CD8-positive, alpha-beta memory T cell (primary cell): ENCODE data around the gene TSPAN3. TPM values are rescaled to one million over a fixed set of nuclear protein-coding genes. Genes with fewer than 3 reads are reported as not detected.
A peak's percentile ranks its signal among the peaks of the same experiment; 100 is the strongest.

Source experiments
- CTCF ChIA-PET: fragments of 350-600 bp; sonication (Branson Sonifier 250); formaldehyde crosslinking; loops from one replicate; lab custom pipeline; 2021; ENCODE audit warnings: antibody characterized with exemption; lab: Charles Lee
- POLR2A ChIA-PET: fragments of 350-600 bp; sonication (Branson Sonifier 250); formaldehyde crosslinking; loops from one replicate; lab custom pipeline; 2021; ENCODE audit warnings: antibody characterized with exemption; lab: Charles Lee
- DNase-seq, 5 donors: peaks; one replicate each; pipeline versions ENCODE4 v3.0.0 to v3.0.0-alpha.2; 2020 to 2022; ENCODE audit warnings: mixed read lengths in 1 of 5
- H3K27ac ChIP-seq: one replicate; pipeline ENCODE4 v1.7.0; 2013; ENCODE audit warnings: low read depth, mild to moderate bottlenecking, low read length, moderate library complexity
- H3K27me3 ChIP-seq: 2 replicates; pipeline ENCODE4 v1.7.0; 2013; ENCODE audit warnings: low read length, mild to moderate bottlenecking; ENCODE audit not compliant: insufficient read depth, poor library complexity, severe bottlenecking
- H3K36me3 ChIP-seq: 2 replicates; pipeline ENCODE4 v1.7.0; 2013; ENCODE audit warnings: mild to moderate bottlenecking, low read length, moderate library complexity; ENCODE audit not compliant: insufficient read depth
- H3K4me1 ChIP-seq: 2 replicates; pipeline ENCODE4 v1.7.0; 2013; ENCODE audit warnings: mild to moderate bottlenecking, low read length, moderate library complexity; ENCODE audit not compliant: insufficient read depth
- H3K4me3 ChIP-seq: 2 replicates; pipeline ENCODE4 v1.7.0; 2013; ENCODE audit warnings: mild to moderate bottlenecking, low read length
- H3K9me3 ChIP-seq: 2 replicates; pipeline ENCODE4 v1.7.0; 2013; ENCODE audit warnings: mild to moderate bottlenecking, low read length
- H3K27ac Mint-ChIP-seq, 8 donors: one replicate each; pipeline ENCODE4 v1.8.0; 2020 to 2021; ENCODE audit warnings: mixed read lengths in 8 of 8, mild to moderate bottlenecking in 6 of 8, inconsistent platforms in 3 of 8, moderate library complexity in 3 of 8
- H3K27me3 Mint-ChIP-seq, 2 donors: one replicate each; pipeline ENCODE4 v1.8.0; 2020 to 2021; ENCODE audit warnings: mixed read lengths in 2 of 2, mild to moderate bottlenecking in 1 of 2, moderate library complexity in 1 of 2
- H3K36me3 Mint-ChIP-seq, 3 donors: one replicate each; pipeline ENCODE4 v1.8.0; 2020 to 2021; ENCODE audit warnings: mixed read lengths in 3 of 3, inconsistent platforms in 1 of 3, mild to moderate bottlenecking in 1 of 3
- H3K4me1 Mint-ChIP-seq, 3 donors: one replicate each; pipeline ENCODE4 v1.8.0; 2020 to 2021; ENCODE audit warnings: mixed read lengths in 3 of 3, inconsistent platforms in 1 of 3, mild to moderate bottlenecking in 1 of 3
- H3K4me3 Mint-ChIP-seq, 7 donors: one replicate each; pipeline ENCODE4 v1.8.0; 2020 to 2021; ENCODE audit warnings: mixed read lengths in 7 of 7, mild to moderate bottlenecking in 6 of 7, moderate library complexity in 4 of 7, inconsistent platforms in 2 of 7
- H3K9me3 Mint-ChIP-seq, 5 donors: one replicate each; pipeline ENCODE4 v1.8.0; 2020 to 2022; ENCODE audit warnings: mixed read lengths in 5 of 5, mild to moderate bottlenecking in 3 of 5, moderate library complexity in 2 of 5, inconsistent platforms in 1 of 5
- polyA plus RNA-seq: library from polyadenylated mRNA; unstranded; fragments of 300-500 nt; fragmentation: Illumina TruSeq; gene quantifications from one replicate; pipeline ENCODE4 v1.2.3, GENCODE V29; 2021
- total RNA-seq, 2 experiments: library from RNA; stranded (reverse); gene quantifications; one replicate each; pipeline ENCODE4 v1.2.3, GENCODE V29; 2021

Gene TSPAN3
- total and polyA plus RNA-seq, 3 experiments from 2014 or later, result 45.2 to 60.5 (median 59.3) TPM

GRCh38 chr15:77002954-77003912 is 67.7 kb downstream of the TSPAN3 start:
- H3K36me3 Mint-ChIP-seq, result peaks cover 5 to 72% (median 18%) of the 10 kb centered on the region in 3 donors
- peaks cover 94% of the 10 kb centered on the region for H3K4me1 ChIP-seq

GRCh38 chr15:77002436-77002835 is 68.5 kb downstream of the TSPAN3 start:
- H3K4me3 Mint-ChIP-seq, result peak overlapping the region; percentile 71 to 91 (median 86)
- DNase-seq, result peak in 1 of 5 donors; percentile 47
- Histone ChIP-seq H3K27me3 (no peaks in the 10 kb centered on the region), H3K4me3 (peak overlapping the region; percentile 47), H3K4me1 (peaks cover 97% of the 10 kb centered on the region), H3K9me3 (no peaks in the 10 kb centered on the region), H3K36me3 (peaks cover 6% of the 10 kb centered on the region), H3K27ac (peak overlapping the region; percentile 48)
- peaks cover 5 to 69% (median 18%) of the 10 kb centered on the region in 3 donors for H3K36me3 Mint-ChIP-seq
- H3K27ac Mint-ChIP-seq, result peak overlapping the region; percentile 92 to 99 (median 94)
- CTCF ChIA-PET, result interaction anchor here (0.8 to 1.4 kb wide), 6 partner anchors 9 to 30 kb away, joined by 3 to 5 read pairs (median 4); no protein-coding TSS in a partner anchor
- POLR2A ChIA-PET, result interaction anchor here (1.2 kb wide), 1 partner anchor 10 kb away, joined by 8 read pairs; no protein-coding TSS in a partner anchor
- no peaks in the 10 kb centered on the region for H3K9me3 Mint-ChIP-seq
- H3K27me3 Mint-ChIP-seq, result no peaks in the 10 kb centered on the region
- H3K4me1 Mint-ChIP-seq, result peaks cover 89 to 99% (median 97%) of the 10 kb centered on the region in 3 donors

More at GRCh38 chr15:77002954-77003912, 67.7 kb downstream of the TSPAN3 start:
- Histone ChIP-seq H3K9me3 (no peaks in the 10 kb centered on the region), H3K27ac (peak overlapping the region; percentile 48), H3K36me3 (peaks cover 6% of the 10 kb centered on the region), H3K27me3 (no peaks in the 10 kb centered on the region), H3K4me3 (peak overlapping the region; percentile 47)
- POLR2A ChIA-PET, result interaction anchor here (0.7 to 1.2 kb wide), 3 partner anchors 8 to 99 kb away, joined by 3 to 8 read pairs (median 4); no protein-coding TSS in a partner anchor
- peak overlapping the region; percentile 71 to 91 (median 86) for H3K4me3 Mint-ChIP-seq
- no peaks in the 10 kb centered on the region for H3K27me3 Mint-ChIP-seq
- H3K4me1 Mint-ChIP-seq, result peaks cover 84 to 97% (median 95%) of the 10 kb centered on the region in 3 donors
- DNase-seq, result peak; percentile 51 to 85 (median 69)
- H3K9me3 Mint-ChIP-seq, result no peaks in the 10 kb centered on the region
- CTCF ChIA-PET, result interaction anchor here (0.8 to 2.1 kb wide), 8 partner anchors 8 to 30 kb away, joined by 3 to 7 read pairs (median 4); partner anchors contain the start of gene PSTPIP1
- H3K27ac Mint-ChIP-seq, result peak overlapping the region; percentile 92 to 99 (median 94)

GRCh38 chr15:77001966-77002365 is 68.9 kb downstream of the TSPAN3 start:
- Mint-ChIP-seq H3K27me3 (no peaks in the 10 kb centered on the region), H3K9me3 (no peaks in the 10 kb centered on the region), H3K36me3 (peaks cover 5 to 70% (median 18%) of the 10 kb centered on the region in 3 donors), H3K27ac (peak overlapping the region; percentile 86 to 99 (median 94)), H3K4me1 (peaks cover 91 to 100% (median 99%) of the 10 kb centered on the region in 3 donors), H3K4me3 (peak overlapping the region; percentile 62 to 91 (median 86))
- H3K9me3 ChIP-seq, result no peaks in the 10 kb centered on the region
- no peak for DNase-seq
- peaks cover 6% of the 10 kb centered on the region for H3K36me3 ChIP-seq
- no peaks in the 10 kb centered on the region for H3K27me3 ChIP-seq
- ChIA-PET POLR2A (interaction anchor here (0.7 kb wide), 1 partner anchor 71 kb away, joined by 3 read pairs; no protein-coding TSS in a partner anchor), CTCF (interaction anchor here (1.2 to 1.9 kb wide), 3 partner anchors 21 to 28 kb away, joined by 3 to 4 read pairs (median 4); no protein-coding TSS in a partner anchor)
- H3K4me3 ChIP-seq, result peak overlapping the region; percentile 47
- no peak overlapping the region for H3K27ac ChIP-seq
- peaks cover 98% of the 10 kb centered on the region for H3K4me1 ChIP-seq

GRCh38 chr15:77001351-77001750 is 69.6 kb downstream of the TSPAN3 start:
- Histone ChIP-seq H3K27me3 (no peaks in the 10 kb centered on the region), H3K27ac (no peak overlapping the region), H3K4me3 (no peak overlapping the region), H3K4me1 (peaks cover 98% of the 10 kb centered on the region), H3K36me3 (peaks cover 6% of the 10 kb centered on the region), H3K9me3 (no peaks in the 10 kb centered on the region)
- Mint-ChIP-seq H3K36me3 (peaks cover 5 to 68% (median 18%) of the 10 kb centered on the region in 3 donors), H3K4me3 (peak overlapping the region; percentile 42 to 91 (median 71)), H3K27me3 (no peaks in the 10 kb centered on the region), H3K27ac (peak overlapping the region; percentile 77 to 96 (median 90)), H3K9me3 (no peaks in the 10 kb centered on the region), H3K4me1 (peaks cover 87 to 95% (median 93%) of the 10 kb centered on the region in 3 donors)
- peak in 1 of 5 donors; percentile 22 for DNase-seq
- ChIA-PET CTCF (interaction anchor here (1.1 to 1.9 kb wide), 4 partner anchors 12 to 28 kb away, joined by 3 to 4 read pairs (median 4); no protein-coding TSS in a partner anchor), POLR2A (interaction anchor here (0.7 to 8.0 kb wide), 2 partner anchors 14 to 70 kb away, joined by 3 to 97 read pairs; no protein-coding TSS in a partner anchor)

GRCh38 chr15:76999996-77000395 is 70.9 kb downstream of the TSPAN3 start:
- Mint-ChIP-seq H3K4me1 (peaks cover 77 to 86% (median 81%) of the 10 kb centered on the region in 3 donors), H3K9me3 (no peaks in the 10 kb centered on the region), H3K27ac (peak overlapping the region in 7 of 8 donors; percentile 63 to 99 (median 91)), H3K27me3 (no peaks in the 10 kb centered on the region), H3K4me3 (peak overlapping the region; percentile 46 to 99 (median 67)), H3K36me3 (peaks cover 5 to 70% (median 18%) of the 10 kb centered on the region in 3 donors)
- peak in 1 of 5 donors; percentile 54 for DNase-seq
- peaks cover 6% of the 10 kb centered on the region for H3K36me3 ChIP-seq
- no peak overlapping the region for H3K4me3 ChIP-seq
- no peaks in the 10 kb centered on the region for H3K9me3 ChIP-seq
- H3K27ac ChIP-seq, result no peak overlapping the region
- CTCF ChIA-PET, result interaction anchor here (1.9 to 6.8 kb wide), 2 partner anchors 13 to 27 kb away, joined by 4 to 52 read pairs; no protein-coding TSS in a partner anchor
- POLR2A ChIA-PET, result interaction anchor here (8.0 kb wide), 1 partner anchor 15 kb away, joined by 97 read pairs; no protein-coding TSS in a partner anchor
- H3K27me3 ChIP-seq, result no peaks in the 10 kb centered on the region
- peaks cover 91% of the 10 kb centered on the region for H3K4me1 ChIP-seq

- Mint-ChIP-seq H3K4me1 (peaks cover 77 to 86% (median 81%) of the 10 kb centered on the region in 3 donors), H3K27me3 (no peaks in the 10 kb centered on the region), H3K4me3 (peak overlapping the region; percentile 81 to 99 (median 97)), H3K27ac (peak overlapping the region; percentile 83 to 99 (median 94)), H3K9me3 (no peaks in the 10 kb centered on the region), H3K36me3 (peaks cover 0 to 65% (median 12%) of the 10 kb centered on the region in 3 donors)
- H3K27me3 ChIP-seq, result no peaks in the 10 kb centered on the region
- no peak overlapping the region for H3K27ac ChIP-seq
- H3K4me1 ChIP-seq, result peaks cover 90% of the 10 kb centered on the region
- no peaks in the 10 kb centered on the region for H3K9me3 ChIP-seq
- POLR2A ChIA-PET, result interaction anchor here (0.7 to 8.0 kb wide), 6 partner anchors 10 to 420 kb away, joined by 3 to 97 read pairs (median 3); no protein-coding TSS in a partner anchor
- peak overlapping the region; percentile 32 for H3K4me3 ChIP-seq
- CTCF ChIA-PET, result interaction anchor here (1.0 to 6.8 kb wide), 8 partner anchors 15 to 67 kb away, joined by 3 to 63 read pairs (median 4); partner anchors contain the start of gene RCN2
- peak in 1 of 5 donors; percentile 50 for DNase-seq
- H3K36me3 ChIP-seq, result peaks cover 6% of the 10 kb centered on the region
Measured at GRCh38 chr15:76998663-76999285, 72.1 kb downstream of the TSPAN3 start.
